GM12878 (cell line): ENCODE data around the gene NT5C2. TPM values are rescaled to one million over a fixed set of nuclear protein-coding genes. Genes with fewer than 3 reads are reported as not detected.
A peak's percentile ranks its signal among the peaks of the same experiment; 100 is the strongest.

Experiments
- ATAC-seq: fragments of 200-7000 bp; cut with Tn5 transposase; 3 replicates; pipeline ENCODE4 v1.9.1; 2020; ENCODE audit warnings: mild to moderate bottlenecking, moderate library complexity
- BruUV-seq: library from RNA; stranded (reverse); fragments of 400-500 nt; replicated peaks from 2 replicates; lab custom pipeline; 2021; lab: Mats Ljungman, UMichigan
- CTCF ChIA-PET: fragments of 300-600 bp; sonication (Branson Sonifier 250); formaldehyde crosslinking; extraction: SDS; loops from one replicate; lab custom pipeline; 2021; ENCODE audit warnings: inconsistent platforms; lab: Yijun Ruan, JAX
- POLR2A ChIA-PET: fragments of 350-600 bp; formaldehyde crosslinking; extraction: SDS; loops from one replicate; lab custom pipeline; 2021; ENCODE audit warnings: inconsistent platforms; lab: Charles Lee
- RAD21 ChIA-PET: fragments of 300-600 bp; sonication (Branson Sonifier 250); formaldehyde crosslinking; loops from one replicate; lab custom pipeline; 2023; ENCODE audit warnings: antibody characterized with exemption; ENCODE audit not compliant: unreplicated experiment; lab: Charles Lee
- SMC1A ChIA-PET: fragments of 300-600 bp; sonication (Branson Sonifier 250); formaldehyde crosslinking; loops from one replicate; lab custom pipeline; 2023; ENCODE audit not compliant: unreplicated experiment, uncharacterized antibody; lab: Charles Lee
- DNase-seq: peaks from one replicate; pipeline ENCODE4 v3.0.0-alpha.2; 2011; ENCODE audit warnings: low read depth, low spot score
- FAIRE-seq: peaks from 3 replicates; lab custom pipeline; 2011; peaks lifted over from hg19 to GRCh38; lab: Jason Lieb, UNC
- H2AFZ ChIP-seq: 2 replicates; pipeline ENCODE4 v1.6.0; 2011; ENCODE audit warnings: low read depth, low read length, control low read depth; ENCODE audit not compliant: control insufficient read depth
- H3K27ac ChIP-seq: 2 replicates; pipeline ENCODE4 v1.5.1; 2011; ENCODE audit warnings: control low read depth; ENCODE audit not compliant: control insufficient read depth, insufficient read depth
- H3K27me3 ChIP-seq, 2 experiments: replicated peaks in 1 of 2; 2 replicates each; pipeline versions ENCODE4 v1.6.0 to v1.6.1; 2011; ENCODE audit warnings: low read length in 1 of 2; ENCODE audit not compliant: control insufficient read depth in 2 of 2, insufficient read depth in 2 of 2
- H3K36me3 ChIP-seq, 2 experiments: 2 replicates each; pipeline ENCODE4 v1.5.1; 2011; ENCODE audit warnings: low read length in 1 of 2; ENCODE audit not compliant: control insufficient read depth in 2 of 2, insufficient read depth in 2 of 2
- H3K4me1 ChIP-seq: 2 replicates; pipeline ENCODE4 v1.6.1; 2011; ENCODE audit warnings: mild to moderate bottlenecking, low read length, moderate library complexity, mixed read lengths; ENCODE audit not compliant: control insufficient read depth, insufficient read depth
- H3K4me2 ChIP-seq: 2 replicates; pipeline ENCODE4 v1.6.0; 2011; ENCODE audit warnings: control low read depth; ENCODE audit not compliant: control insufficient read depth, insufficient read depth
- H3K4me3 ChIP-seq: fragments of 200-600 bp; sonication (generic); 2 replicates; pipeline ENCODE4 v1.5.1; 2016
- H3K79me2 ChIP-seq: 2 replicates; pipeline ENCODE4 v1.6.0; 2011; ENCODE audit warnings: low read length; ENCODE audit not compliant: control insufficient read depth, insufficient read depth
- H3K9ac ChIP-seq: 2 replicates; pipeline ENCODE4 v1.8.0; 2011; ENCODE audit warnings: low read length, control low read depth, mixed read lengths; ENCODE audit not compliant: control insufficient read depth, insufficient read depth
- H3K9me3 ChIP-seq: replicated peaks from 3 replicates; pipeline ENCODE4 v1.5.1; 2011; ENCODE audit warnings: mild to moderate bottlenecking, low read length; ENCODE audit not compliant: control insufficient read depth, insufficient read depth
- H4K20me1 ChIP-seq: 2 replicates; pipeline ENCODE4 v1.6.0; 2011; ENCODE audit not compliant: control insufficient read depth, insufficient read depth
- GATAD2B ChIP-seq: fragments of 450-650 bp; conservative IDR thresholded peaks from 2 replicates; pipeline ENCODE4 v1.6.1; 2017; ENCODE audit warnings: low read depth, mild to moderate bottlenecking, moderate library complexity
- LARP7 ChIP-seq: fragments of 450-650 bp; IDR thresholded peaks from 2 replicates; pipeline ENCODE4 v1.6.1; 2017; ENCODE audit warnings: mild to moderate bottlenecking
- MEF2B ChIP-seq: fragments of 450-650 bp; IDR thresholded peaks from 2 replicates; pipeline ENCODE4 v1.6.1; 2018; ENCODE audit warnings: mild to moderate bottlenecking, moderate library complexity; ENCODE audit not compliant: partially characterized antibody, poor library complexity, severe bottlenecking
- MTA3 ChIP-seq: IDR thresholded peaks from 2 replicates; pipeline ENCODE4 v1.6.1; 2012; ENCODE audit warnings: low read length, inconsistent platforms, borderline replicate concordance
- NBN ChIP-seq: fragments of 450-650 bp; IDR thresholded peaks from 2 replicates; pipeline ENCODE4 v1.6.1; 2016
- NKRF ChIP-seq: fragments of 450-650 bp; conservative IDR thresholded peaks from 2 replicates; pipeline ENCODE4 v1.6.1; 2017; ENCODE audit warnings: mild to moderate bottlenecking, moderate library complexity
- NR2F1 ChIP-seq: fragments of 450-650 bp; conservative IDR thresholded peaks from 2 replicates; pipeline ENCODE4 v1.6.1; 2017; ENCODE audit warnings: mild to moderate bottlenecking
- RCOR1 ChIP-seq: conservative IDR thresholded peaks from 2 replicates; pipeline ENCODE4 v1.6.1; 2012; ENCODE audit warnings: low read depth, low read length, improper control_type of control experiment
- SREBF2 ChIP-seq: IDR thresholded peaks from 2 replicates; pipeline ENCODE4 v1.6.1; 2012; ENCODE audit warnings: mild to moderate bottlenecking, low read length
- YY1 ChIP-seq: IDR thresholded peaks from 2 replicates; pipeline ENCODE4 v1.6.1; 2011; ENCODE audit warnings: low read depth, mild to moderate bottlenecking, low read length
- ZNF274 ChIP-seq: IDR thresholded peaks from one replicate; pipeline ENCODE4 v1.8.0; 2011; ENCODE audit not compliant: insufficient read length, insufficient read depth
- ZNF384 ChIP-seq: IDR thresholded peaks from 2 replicates; pipeline ENCODE4 v1.6.1; 2012; ENCODE audit warnings: low read depth, mild to moderate bottlenecking, low read length, improper control_type of control experiment, borderline replicate concordance
- WGBS: methylation state at CpG from one replicate; pipeline ENCODE4 v1.1.6; 2016; ENCODE audit warnings: low lambda C conversion rate; ENCODE audit not compliant: insufficient replicate concordance, insufficient coverage; ENCODE audit errors: missing lambda C conversion rate; 5-methylcytosine and 5-hydroxymethylcytosine counted together
- in situ Hi-C: fragments of 300-500 bp; cut with MboI; formaldehyde crosslinking; loops from 9 replicates; pipeline ENCODE4 v1.14.3; 2018; ENCODE audit warnings: mixed read lengths
- intact Hi-C: fragments of 100-400 bp; cut with micrococcal nuclease; formaldehyde crosslinking; loops from one replicate; pipeline ENCODE4 v1.14.2; 2022; ENCODE audit not compliant: unreplicated experiment
- polyA plus RNA-seq, 11 experiments: library from polyadenylated mRNA; depleted of rRNA in 4 of 11; unstranded in 6 of 11; stranded (reverse) in 5 of 11; fragments of >200 nt; fragmentation: Nextera tagmentation in 4 of 11; fragmentation: Illumina TruSeq in 1 of 11; extraction: Ambion mirVana in 4 of 11; extraction: Trizol in 1 of 11; gene quantifications; 1 replicate in 1 of 11; 2 replicates in 10 of 11; pipeline versions ENCODE4 v1.2.1 to v1.2.3, GENCODE V29; 2011 to 2016; ENCODE audit warnings: inconsistent platforms in 2 of 11, missing spikeins in 2 of 11, low read depth in 1 of 11
- total RNA-seq, 4 experiments: library from RNA; depleted of rRNA in 3 of 4; stranded (reverse); fragments of >200 nt in 3 of 4; fragmentation: Illumina TruSeq in 1 of 4; extraction: Trizol in 1 of 4; gene quantifications; 2 replicates each; pipeline versions ENCODE4 v1.2.1 to v1.2.3, GENCODE V29; 2013 to 2021
- TF ChIP-seq, protein P1 (sequence below): fragments of 450-650 bp; IDR thresholded peaks from 2 replicates; pipeline ENCODE4 v1.6.1; 2018; ENCODE audit warnings: borderline replicate concordance, mild to moderate bottlenecking; ENCODE audit not compliant: partially characterized antibody
- TF ChIP-seq, protein P2 (sequence below): fragments of 450-650 bp; IDR thresholded peaks from 2 replicates; pipeline ENCODE4 v1.6.1; 2016; ENCODE audit warnings: mild to moderate bottlenecking

The NT5C2 gene
- total and polyA plus RNA-seq, 10 of the 15 experiments (the other 5 are each of a cell fraction or from before 2014, with no cell fraction given), result 15.8 to 70.1 (median 56.0) TPM

DNA sequence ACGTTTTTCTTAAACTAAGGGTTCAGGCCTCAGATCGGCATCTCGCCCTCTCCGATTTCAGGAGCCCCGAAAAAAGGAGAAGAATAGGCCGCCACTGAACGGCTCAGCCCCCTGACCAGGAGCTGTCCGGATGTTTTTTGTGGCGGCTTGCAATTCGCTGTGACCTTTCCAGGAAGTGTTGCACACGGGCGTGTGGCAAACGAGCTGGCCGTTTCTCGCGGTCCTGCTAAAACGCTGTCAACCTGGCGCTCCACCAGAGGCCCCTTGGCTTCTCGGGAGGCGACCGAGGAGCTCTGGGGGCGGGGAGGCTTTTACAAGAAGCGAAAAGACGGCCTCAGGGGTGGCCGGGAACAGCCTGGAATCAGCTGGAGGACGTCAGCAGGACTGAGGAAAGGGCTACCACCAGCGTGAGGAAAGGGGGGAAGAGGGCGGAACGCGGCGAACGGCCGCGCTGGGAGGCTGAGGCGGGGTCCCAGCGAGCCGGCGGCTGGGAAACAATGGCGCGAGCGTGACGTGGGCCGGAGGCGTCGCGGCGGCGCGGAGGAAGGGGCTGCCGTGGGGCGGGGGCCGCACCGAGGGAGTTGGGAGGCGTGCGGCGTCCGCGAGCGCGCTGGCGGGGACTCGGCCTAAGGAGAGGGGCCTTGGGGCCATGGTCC lies 493 bp downstream of the NT5C2 start:
- DNase-seq (no peak), ATAC-seq (peak; percentile 82), FAIRE-seq (no peak)
- no TSS peak for BruUV-seq
- peak overlapping the region; percentile 85 for H3K4me3 ChIP-seq
- ChIA-PET SMC1A (interaction anchor here (0.6 to 6.8 kb wide), 6 partner anchors 13 to 141 kb away, joined by 3 to 68 read pairs (median 12); no protein-coding TSS in a partner anchor), CTCF (interaction anchor here (0.6 to 3.0 kb wide), 13 partner anchors 9 to 449 kb away, joined by 3 to 25 read pairs (median 3); partner anchors contain the start of genes CNNM2 and WBP1L), RAD21 (interaction anchor here (0.9 to 5.3 kb wide), 17 partner anchors 9 to 277 kb away, joined by 3 to 31 read pairs (median 5); partner anchors contain the start of gene CNNM2), POLR2A (interaction anchor here (0.5 to 4.8 kb wide), 13 partner anchors 10 to 654 kb away, joined by 3 to 59 read pairs (median 5); partner anchors contain the start of gene BORCS7)
- peak overlapping the region; percentile 81 for H3K4me2 ChIP-seq
- in situ Hi-C loops, result no loop called here
- H3K27me3 ChIP-seq, result no peaks in the 10 kb centered on the region
- no peaks in the 10 kb centered on the region for H3K9me3 ChIP-seq
- H2AFZ ChIP-seq, result peak overlapping the region; percentile 76
- no peaks in the 10 kb centered on the region; a peak in 1 of 4 replicates for H3K36me3 ChIP-seq
- peak overlapping the region; percentile 92 for H3K27ac ChIP-seq
- H4K20me1 ChIP-seq, result no peaks in the 10 kb centered on the region
- H3K79me2 ChIP-seq, result peaks cover 50% of the 10 kb centered on the region
- peak overlapping the region; percentile 98 for H3K9ac ChIP-seq
- peaks cover 7% of the 10 kb centered on the region for H3K4me1 ChIP-seq
- intact Hi-C loops, result loop anchor here (5.0 to 10.0 kb wide), 3 partner anchors 50 to 548 kb away; partner anchors contain the start of gene TRIM8
- WGBS, result 1% methylated on average over 45 of the region's 62 CpGs
- TF ChIP-seq MEF2B (no peak), SREBF2 (no peak), LARP7 (0 out of 2 replicates have a peak, but pooled peaks have one; percentile 55), NBN (0 out of 2 replicates have a peak, but pooled peaks have one; percentile 51), RCOR1 (0 out of 2 replicates have a peak, but pooled peaks have one; percentile 46), MTA3 (no peak), YY1 (peak; percentile 64; the same call in 1 of the 2 replicates), ZNF384 (no peak), NKRF (peak; percentile 37), GATAD2B (peak; percentile 36; the same call in 1 of the 2 replicates), ZNF274 (no peak), NR2F1 (peak; percentile 34)
- TF ChIP-seq, protein P1, sequence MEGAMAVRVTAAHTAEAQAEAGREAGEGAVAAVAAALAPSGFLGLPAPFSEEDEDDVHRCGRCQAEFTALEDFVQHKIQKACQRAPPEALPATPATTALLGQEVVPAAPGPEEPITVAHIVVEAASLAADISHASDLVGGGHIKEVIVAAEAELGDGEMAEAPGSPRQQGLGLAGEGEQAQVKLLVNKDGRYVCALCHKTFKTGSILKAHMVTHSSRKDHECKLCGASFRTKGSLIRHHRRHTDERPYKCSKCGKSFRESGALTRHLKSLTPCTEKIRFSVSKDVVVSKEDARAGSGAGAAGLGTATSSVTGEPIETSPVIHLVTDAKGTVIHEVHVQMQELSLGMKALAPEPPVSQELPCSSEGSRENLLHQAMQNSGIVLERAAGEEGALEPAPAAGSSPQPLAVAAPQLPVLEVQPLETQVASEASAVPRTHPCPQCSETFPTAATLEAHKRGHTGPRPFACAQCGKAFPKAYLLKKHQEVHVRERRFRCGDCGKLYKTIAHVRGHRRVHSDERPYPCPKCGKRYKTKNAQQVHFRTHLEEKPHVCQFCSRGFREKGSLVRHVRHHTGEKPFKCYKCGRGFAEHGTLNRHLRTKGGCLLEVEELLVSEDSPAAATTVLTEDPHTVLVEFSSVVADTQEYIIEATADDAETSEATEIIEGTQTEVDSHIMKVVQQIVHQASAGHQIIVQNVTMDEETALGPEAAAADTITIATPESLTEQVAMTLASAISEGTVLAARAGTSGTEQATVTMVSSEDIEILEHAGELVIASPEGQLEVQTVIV, result peak; percentile 44
- TF ChIP-seq, protein P2, sequence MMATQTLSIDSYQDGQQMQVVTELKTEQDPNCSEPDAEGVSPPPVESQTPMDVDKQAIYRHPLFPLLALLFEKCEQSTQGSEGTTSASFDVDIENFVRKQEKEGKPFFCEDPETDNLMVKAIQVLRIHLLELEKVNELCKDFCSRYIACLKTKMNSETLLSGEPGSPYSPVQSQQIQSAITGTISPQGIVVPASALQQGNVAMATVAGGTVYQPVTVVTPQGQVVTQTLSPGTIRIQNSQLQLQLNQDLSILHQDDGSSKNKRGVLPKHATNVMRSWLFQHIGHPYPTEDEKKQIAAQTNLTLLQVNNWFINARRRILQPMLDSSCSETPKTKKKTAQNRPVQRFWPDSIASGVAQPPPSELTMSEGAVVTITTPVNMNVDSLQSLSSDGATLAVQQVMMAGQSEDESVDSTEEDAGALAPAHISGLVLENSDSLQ, result peak; percentile 14; the same call in 1 of the 2 replicates
